Anterior cingulate cortex (tissue), 58 donors: Measurements from ENCODE around the gene ADAM22.

Experiments
- DNase-seq, 58 donors: peaks; one replicate each; lab custom pipeline; 2025; lab: John Stamatoyannopoulos, UW

The ADAM22 gene

DNA sequence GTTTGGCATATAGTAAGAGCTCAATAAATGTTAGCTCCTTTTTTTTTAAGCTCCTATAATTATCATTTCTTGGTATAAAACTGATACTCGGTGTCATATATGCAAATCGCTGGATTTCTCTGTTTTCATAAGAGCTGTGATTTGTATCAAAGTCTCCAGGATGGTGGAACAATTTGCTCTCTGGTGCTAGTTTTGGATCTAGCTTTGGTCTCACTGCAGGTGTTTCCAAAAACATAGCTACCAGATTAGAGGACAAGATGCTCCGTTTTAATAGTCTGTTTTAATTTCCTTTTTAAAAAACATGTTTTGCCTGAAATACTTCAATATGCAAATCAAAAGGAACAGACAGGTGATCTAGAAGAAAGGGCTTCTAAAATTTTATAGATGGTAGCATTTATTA is 25.3 kb downstream of the ADAM22 start:
- DNase-seq, result no peak

DNA sequence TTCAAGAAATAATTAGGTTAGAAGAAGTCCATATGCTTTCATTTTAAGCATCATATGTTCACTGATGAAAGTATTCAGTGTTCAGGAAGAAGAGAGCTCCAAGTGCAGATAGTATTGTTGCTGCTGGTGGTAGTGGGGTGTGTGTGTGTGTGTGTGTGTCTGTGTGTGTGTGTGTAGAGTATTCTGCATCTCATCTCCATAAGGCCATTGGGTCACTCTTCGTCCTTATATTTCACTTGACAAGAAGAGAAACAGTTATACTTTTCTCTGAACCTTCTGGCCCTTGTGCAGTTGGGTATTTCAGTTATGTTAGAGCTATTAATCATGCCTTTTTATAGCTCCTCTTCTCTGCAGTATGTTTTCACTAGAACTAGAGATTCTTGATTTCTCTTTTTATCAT is 26.2 kb downstream of the ADAM22 start:
- no peak for DNase-seq

DNA sequence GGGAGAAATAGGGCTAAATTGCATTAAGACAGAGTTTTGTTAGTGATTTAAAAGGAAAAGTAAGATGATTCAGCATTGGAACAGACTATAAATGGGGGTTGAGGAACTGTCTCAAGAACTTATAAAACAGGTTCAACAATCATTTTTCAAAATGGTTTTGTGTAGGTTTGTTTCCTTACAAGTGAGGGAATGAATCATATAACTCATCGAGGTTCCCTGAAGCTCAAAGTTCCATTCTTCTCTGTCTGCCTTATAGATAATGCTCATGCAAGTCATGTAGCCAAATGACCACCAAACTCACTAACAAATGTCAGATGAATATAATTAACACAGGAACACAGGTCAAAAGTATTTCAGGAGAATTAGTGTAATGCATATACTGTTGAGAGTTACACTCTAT is 27.7 kb downstream of the ADAM22 start:
- no peak for DNase-seq

DNA sequence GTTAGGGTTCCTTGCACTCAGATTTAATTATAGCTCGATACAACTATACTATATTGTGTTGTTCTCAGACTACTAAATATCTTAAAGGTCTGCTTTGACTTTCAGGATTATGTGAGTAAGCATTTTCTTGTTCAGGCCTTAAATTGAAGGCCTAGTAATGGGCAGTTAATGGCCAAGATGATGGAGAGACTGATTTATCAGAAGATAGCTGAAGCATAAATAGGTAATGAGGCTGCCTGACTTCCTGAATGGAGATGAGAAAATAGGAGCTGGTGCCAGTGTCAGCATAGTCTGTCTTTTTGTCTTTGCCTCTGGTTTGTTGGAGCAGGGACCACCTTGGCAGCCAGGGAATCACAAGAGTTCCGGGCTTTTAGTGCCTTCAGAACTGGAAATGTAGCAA is 32.2 kb downstream of the ADAM22 start:
- no peak for DNase-seq

DNA sequence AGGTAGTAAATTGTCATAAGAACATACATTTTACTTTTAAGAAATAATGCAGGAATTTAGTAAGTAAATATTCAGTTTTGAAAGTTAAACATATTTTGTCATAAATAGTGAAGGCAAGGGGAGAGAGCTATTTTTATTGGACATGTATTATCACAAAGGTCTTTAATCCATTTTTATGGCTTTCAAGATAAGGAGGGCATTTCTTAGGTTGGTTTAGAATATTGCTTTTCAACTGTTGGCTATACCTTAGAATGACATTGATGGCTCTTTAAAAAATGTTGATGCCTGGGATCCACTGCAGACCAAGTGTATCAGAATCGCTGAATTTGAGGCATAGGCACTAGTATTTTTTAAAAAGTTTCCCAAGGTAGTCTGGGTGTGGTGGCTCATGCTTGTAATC is 34.0 kb downstream of the ADAM22 start:
- no peak for DNase-seq

DNA sequence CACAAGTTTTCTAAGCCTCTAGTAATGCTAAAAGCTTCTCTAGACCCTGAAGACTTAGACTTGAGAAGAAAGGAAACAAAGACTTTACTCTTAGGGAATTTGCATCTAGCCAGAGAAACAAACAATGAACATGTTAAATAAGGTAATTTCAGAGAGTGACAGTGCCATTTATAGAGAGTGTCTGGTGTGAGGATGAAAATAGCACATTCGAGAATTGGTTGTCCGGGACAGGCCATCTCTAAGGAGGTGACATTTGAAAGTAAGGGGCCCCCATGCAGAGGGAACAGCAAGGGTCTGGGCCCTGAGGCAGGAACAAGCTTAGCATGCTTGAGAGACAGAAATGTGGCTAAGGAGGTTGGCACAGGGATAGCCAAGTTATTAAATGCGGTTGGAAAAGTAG is 48.1 kb downstream of the ADAM22 start:
- DNase-seq, result no peak

DNA sequence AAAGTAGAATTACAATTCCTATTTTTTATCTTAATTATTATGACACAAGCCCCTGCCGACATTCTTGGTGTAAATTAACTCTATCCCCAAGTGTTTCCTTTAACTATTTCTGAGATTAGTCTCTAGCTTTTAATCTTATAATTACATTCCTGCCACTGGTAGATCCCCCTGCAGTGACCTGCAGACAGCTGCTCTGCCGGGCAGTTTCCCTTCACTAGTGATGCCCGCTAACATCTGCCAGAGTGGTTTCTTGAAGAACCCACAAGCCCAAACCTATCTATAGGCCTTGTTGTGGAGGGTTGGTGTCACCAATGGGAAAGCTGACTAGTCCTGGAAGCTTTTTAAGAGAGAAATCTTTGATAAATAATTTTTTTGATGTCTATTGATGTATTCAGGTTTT is 50.0 kb downstream of the ADAM22 start:
- no peak for DNase-seq

DNA sequence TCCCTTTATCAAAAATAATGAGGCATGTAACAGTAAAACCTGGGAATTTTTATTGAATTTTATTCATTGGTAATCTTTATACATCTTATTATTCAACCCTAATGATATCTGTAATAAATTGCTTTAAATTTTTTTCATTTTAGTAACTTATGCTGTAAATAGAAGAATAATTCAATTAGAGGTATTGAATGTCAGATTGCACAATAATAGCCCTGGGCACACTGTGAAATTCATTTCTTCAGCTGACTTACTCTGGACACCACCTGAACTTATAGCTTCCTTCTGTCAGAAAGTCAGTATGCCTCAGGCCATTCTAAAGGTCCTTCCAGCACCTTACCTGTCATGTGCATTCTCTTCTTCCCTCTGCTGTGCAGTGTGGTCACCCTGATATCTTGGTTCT is 59.2 kb downstream of the ADAM22 start:
- no peak for DNase-seq

DNA sequence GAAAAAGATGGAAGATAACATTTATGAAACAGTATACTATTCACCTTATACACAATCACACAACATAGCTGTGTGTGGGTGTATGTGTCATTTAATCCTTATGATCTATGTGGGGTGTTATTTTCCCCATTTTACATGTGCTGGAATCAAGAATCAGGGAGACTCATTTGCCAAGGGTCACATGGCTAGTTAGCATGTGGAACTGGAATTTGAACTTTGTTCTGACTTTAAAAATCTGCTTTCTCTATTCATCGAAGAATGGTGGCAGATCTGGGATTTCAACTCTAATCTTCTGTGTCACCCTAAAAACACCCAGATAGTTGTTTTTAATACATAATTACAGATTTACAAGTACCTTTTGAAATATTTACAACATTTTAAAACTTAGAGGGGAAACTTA is 65.2 kb downstream of the ADAM22 start:
- no peak for DNase-seq

DNA sequence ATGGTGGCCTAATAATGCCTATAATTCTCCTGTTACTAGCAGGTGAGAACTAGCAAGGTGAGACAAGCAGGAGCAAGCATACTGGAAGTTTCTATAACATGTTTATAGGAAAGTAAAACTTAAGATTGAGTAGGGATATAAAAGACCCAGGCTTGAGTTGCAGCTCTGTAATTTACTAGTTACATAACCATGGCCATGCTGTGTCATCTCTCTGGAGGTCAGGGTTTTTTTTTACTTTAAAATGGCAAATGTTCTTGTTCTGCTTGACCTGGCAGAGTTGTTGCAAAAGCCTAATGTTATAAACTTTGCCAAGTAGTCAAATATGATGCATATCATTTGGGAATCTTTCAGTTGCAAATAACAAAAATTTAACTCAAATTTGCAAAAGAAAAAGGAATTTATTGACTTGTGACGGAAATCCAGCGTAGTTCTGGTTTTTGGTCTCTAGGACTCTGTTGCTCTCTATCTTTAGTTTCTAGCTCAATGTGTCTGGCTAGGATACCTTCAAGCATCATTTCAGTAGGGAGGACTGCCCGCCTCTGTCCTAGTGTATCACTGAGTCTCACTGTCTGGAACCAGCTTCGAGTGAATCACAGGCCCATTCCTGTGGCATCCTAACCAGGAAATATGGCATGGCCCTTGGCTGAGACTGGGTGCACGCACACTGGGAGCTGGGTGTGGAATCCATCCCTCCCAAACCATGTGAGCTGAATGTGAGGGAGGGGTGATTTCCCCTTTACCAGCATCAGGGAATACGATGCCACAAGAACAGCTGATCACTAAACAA is 67.9 kb downstream of the ADAM22 start:
- DNase-seq, result no peak

DNA sequence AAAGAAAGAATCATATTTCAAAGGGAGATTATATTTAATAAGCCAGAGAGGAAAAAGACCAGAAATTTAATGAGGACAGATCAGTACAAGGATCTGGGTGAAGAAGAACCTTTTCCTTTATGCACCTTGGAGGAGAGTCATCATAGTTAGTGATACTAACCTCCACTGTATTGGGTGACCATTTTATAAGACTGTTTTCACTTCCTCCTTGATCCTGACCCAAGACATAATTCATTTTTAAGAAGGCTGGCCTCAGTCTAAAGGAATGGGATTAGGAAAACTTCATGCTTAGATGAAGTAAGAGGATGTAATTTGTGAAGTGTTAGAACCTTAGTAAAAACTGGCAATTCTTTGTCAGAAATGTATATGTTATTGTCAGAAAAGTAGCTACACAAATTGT is 68.6 kb downstream of the ADAM22 start:
- no peak for DNase-seq

DNA sequence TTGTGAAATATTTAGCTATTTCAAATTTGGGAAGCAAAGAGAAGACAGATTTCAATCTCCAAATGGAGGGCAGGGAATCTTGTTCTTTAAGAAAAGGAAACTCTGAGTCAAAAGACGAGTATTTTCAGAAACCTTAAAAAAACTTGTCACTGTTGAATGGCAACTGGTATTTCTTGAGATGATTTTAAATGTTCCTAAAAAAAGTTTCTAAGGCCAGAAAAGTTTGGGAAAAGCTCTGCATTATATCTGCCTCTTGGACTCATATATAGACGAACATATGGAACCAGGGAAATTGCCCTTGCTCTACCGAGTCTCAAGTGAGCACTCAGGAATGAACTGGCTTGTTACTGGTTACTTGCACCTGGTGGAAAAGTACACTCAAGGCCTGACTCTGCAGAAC is 69.5 kb downstream of the ADAM22 start:
- DNase-seq, result no peak

DNA sequence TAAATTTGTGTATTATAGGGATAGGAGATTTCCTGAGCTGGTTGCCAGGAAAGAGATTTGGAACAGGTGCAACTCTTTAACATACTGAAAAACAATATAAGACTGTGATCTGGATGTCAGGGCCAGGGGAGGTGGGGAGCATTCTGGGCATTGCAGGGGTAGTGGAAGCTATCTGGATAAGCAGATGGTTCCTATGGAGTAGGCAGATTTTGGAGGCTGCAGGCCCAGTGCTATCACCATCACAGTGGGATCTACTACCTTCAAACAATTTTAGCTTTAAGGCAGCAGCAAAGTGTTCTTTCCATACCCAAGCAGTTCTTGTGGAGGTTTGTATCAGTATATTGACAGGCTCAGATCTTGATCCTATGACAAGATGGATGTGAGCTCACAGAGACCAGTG is 71.1 kb downstream of the ADAM22 start:
- DNase-seq, result peak in 1 of 58 donors; percentile 6

DNA sequence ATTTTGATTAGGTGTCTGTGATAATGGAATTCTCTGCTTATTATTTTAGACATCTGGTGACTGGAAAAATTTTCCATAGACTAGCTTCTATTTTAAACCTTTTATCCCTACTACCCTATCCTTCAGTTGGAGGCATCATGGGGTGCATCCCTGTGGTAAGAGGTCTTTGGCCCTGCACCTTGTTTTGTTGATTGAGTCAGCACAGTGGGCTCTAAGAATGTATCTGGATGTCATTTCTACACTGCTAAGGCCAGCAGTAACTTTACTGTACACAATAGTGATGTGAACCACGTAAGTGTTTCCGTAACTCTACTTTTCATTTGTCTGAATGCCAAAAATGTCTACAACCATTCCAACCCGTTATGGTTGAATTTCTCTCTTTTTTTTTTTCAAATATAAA is 75.6 kb downstream of the ADAM22 start:
- DNase-seq, result no peak

DNA sequence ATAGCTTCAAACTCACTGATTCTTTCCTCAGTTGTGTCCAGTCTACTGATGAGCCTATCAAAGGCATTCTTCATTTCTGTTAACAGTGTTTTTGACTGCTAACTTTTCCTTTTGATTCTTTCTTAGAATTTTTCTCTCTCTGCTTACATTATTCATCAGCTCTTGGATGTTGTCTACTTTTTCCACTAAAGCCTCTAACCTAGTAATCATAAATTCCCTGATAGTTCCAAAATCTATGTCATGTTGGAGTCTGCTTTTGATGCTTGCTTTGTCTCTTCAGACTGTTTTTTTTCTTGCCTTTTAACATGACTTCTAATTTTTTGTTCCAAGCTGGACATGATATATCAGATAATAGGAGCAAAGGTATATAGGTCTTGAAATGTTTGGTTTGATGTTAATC is 78.0 kb downstream of the ADAM22 start:
- no peak for DNase-seq

DNA sequence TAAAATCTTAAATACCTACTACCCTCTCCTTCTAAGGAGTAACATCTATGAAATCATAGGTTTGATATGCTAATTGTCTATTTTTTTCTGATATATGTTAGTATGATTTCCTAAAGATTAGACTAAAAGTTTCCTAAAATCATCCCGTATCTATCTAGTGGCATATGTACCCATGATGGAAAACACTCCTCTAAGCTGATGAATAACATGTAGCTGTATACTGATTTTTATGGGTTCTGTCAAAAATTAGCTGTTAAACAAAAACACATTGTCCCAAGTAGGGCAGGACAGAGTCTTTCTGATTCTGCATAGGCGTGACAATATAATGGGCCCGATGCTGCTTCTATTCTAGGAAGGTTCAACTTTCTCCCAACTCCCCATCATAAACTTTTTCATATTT is 79.9 kb downstream of the ADAM22 start:
- no peak for DNase-seq

DNA sequence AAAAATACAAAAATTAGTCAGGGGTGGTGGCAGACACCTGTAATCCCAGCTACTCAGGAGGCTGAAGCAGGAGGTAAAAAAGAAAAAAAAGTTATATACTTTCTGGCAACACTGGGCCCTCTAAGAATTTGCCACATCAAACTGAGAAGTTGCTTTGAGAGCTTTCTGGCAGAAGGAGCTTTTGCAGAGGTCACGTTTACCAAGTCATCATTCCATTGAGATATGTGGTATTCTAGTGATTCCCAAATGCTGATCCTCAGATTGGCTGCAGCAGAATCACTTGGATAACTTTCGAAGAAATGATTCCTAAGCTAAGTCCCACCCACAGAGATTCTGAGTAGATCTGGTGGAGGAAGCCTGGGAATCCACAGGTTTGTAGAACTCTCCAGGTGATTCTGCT is 80.5 kb downstream of the ADAM22 start:
- no peak for DNase-seq

DNA sequence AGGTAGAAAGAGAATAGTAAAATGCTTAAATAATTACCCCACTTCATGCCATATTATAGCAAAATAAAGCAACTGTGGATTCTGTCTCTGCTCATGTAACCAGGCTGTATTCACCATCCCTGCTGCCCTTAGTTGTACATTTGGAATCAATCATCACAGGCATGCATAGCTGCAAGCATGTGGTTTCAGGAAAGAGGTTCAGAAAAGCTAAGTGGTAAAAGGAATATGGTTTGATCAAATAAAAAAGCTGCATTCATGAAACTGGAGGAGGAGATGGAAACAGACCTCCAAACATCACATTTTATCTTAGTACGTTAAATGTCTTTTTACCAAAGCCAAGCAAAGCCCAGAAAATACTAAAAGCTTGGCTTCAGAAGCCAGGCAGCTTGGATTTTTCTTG is 81.3 kb downstream of the ADAM22 start:
- DNase-seq, result no peak

DNA sequence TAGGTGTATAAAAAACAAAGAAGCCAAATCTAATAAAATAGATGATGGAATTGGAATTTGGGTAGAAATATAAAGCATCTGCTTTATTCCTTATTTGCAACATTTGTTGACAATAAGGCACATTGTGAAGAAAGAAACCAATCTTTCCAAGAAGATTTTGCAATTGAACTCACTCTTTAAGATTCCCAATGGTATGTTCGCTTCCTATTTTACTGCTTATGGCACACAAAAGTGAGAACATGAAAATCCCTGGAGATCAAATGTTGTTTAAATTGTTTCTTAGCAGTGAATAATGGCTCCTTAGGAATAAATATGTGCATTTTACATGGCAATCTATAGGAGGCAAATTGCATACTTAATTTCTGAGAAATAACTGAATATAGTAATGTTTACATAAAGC is 84.5 kb downstream of the ADAM22 start:
- no peak for DNase-seq

DNA sequence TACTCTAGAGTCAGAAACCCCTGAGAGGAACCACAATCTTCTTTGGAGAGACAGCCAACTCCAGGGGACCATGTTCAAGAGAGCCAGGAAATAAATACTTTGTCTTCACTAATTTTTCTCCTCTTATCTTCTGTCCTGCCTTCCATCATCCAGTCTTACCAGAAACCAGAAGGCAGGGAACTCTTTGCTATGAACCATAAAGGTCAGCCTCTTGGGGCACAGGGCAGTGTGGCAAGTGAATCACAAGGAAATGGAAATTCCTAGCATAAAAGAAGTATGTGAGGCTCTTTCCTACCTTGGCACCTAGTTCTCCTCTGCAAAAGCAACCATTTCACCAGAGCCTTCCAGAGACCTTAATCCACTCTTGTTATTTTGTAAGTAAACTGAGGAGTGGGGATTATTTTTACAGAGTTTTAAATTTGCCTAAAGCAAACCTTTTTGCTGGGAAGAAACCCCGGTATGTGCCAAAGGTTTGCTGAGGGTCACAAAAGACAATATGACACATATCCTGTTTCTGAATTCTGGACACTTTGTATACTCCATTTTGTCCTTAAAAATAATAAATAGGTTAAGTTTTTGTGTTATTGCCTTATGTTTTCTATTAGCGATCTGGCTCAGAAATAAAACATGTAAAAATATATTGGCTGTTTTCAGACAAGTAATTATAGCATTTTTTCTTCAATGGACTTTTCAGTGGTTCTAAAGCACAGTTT is 87.1 kb downstream of the ADAM22 start:
- no peak for DNase-seq

DNA sequence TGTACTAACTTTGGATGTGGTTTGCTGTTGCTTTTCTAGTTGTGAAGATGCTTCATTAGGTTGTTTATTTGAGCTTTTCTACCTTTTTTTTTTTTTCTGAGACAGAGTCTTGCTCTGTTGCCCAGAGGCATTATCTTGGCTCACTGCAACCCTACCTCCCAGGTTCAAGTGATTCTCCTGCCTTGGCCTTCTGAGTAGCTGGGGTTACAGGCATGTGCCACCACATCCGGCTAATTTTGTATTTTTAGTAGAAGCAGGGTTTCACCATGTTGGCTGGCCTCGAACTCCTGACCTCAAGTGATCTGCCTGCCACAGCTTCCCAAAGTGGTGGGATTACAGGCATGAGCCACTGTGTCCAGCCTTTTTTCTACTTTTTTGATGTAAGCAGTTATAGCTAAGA is 93.7 kb downstream of the ADAM22 start:
- no peak for DNase-seq

DNA sequence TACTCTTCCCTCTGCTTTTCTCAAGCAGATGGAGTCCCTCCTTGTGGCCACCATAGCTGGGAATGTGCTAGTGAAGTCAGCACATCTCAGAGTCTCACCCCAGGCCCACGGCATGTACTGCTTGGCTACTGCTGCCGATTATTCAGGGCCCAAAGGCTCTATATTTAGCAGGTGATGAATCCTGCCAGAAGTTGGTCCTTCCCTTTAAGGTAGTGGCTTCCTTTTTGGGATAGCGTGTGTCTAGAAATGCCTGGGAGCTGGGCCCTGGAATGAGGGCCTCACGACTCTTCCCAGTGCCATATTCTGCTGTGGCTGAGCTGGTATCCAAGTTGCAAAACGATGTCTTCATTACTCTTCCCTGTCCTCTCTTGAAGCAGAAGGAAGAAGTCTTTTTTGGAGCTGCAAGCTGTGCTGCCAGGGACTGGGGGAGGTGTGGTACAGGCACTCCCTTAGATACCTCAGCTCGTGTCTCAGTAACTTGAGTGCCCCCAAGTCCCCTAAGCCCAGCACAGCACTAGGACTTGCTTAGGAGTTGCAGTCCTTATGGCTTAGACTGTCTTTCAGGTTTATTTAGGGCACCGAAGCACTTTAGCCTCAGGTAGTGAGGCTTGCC is 100.1 kb downstream of the ADAM22 start:
- peak in 10 of 58 donors; percentile 2 to 43 (median 10) for DNase-seq
